NCI-H460 (cell line): ENCODE measurements around the gene PPP2R5D. TPM values are rescaled to one million over a fixed set of nuclear protein-coding genes. Genes with fewer than 3 reads are reported as not detected.

Experiments
- DNase-seq: peaks from one replicate; pipeline ENCODE4 v3.0.0-alpha.2; 2016; ENCODE audit warnings: low read depth; ENCODE audit errors: extremely low read depth
- total RNA-seq: library from RNA; depleted of rRNA; stranded (reverse); fragments of >200 nt; shearing (Covaris generic); gene quantifications from 2 replicates; pipeline ENCODE4 v1.2.3, GENCODE V29; 2014; rRNA removed

The PPP2R5D gene
- total RNA-seq, 1 experiment from 2014 or later: 34.8 TPM

- peak; percentile 90 for DNase-seq
These were observed 69.3 kb downstream of the PPP2R5D start, which contains the start of gene CUL7 for GRCh38 chr6:43053545-43054205. CUL7 (minus strand) TSS chr6:43053851; CDS start chr6:43052788, 1,063 bp downstream.

- no peak for DNase-seq
These were observed 70.0 kb downstream of the PPP2R5D start for GRCh38 chr6:43054206-43054943.

- no peak for DNase-seq
These were observed 71.6 kb downstream of the PPP2R5D start for GRCh38 chr6:43055966-43056365.

- no peak for DNase-seq
These were observed 74.2 kb downstream of the PPP2R5D start for GRCh38 chr6:43058531-43058930.

- DNase-seq: peak; percentile 97
These were observed 75.0 kb downstream of the PPP2R5D start, which contains the start of the genes KLC4 and MRPL2 for GRCh38 chr6:43059168-43060033. KLC4 (plus strand) TSS chr6:43059631; CDS start chr6:43061336, 1,705 bp downstream. MRPL2 (minus strand) TSS chr6:43059434; CDS start chr6:43059381, 53 bp downstream.

GRCh38 chr6:43060034-43060754 is 75.8 kb downstream of the PPP2R5D start:
- DNase-seq: no peak

GRCh38 chr6:43060755-43061633 is 76.6 kb downstream of the PPP2R5D start:
- no peak for DNase-seq

- DNase-seq: no peak
These were observed 77.5 kb downstream of the PPP2R5D start for GRCh38 chr6:43061861-43062260.

Other genes starting within 250 kb of the PPP2R5D start
- 20.6 and 23.0 TPM in 2 replicates for gene TBCC, start 238.5 kb upstream of the PPP2R5D start, total RNA-seq
- 7.1 and 7.3 TPM in 2 replicates for gene BICRAL, start 202.5 kb upstream of the PPP2R5D start, total RNA-seq
- gene RPL7L1, start 105.0 kb upstream of the PPP2R5D start, total RNA-seq: 156 and 159 TPM in 2 replicates
- gene PTCRA, start 68.5 kb upstream of the PPP2R5D start, total RNA-seq: not detected in 2 replicates
- gene CNPY3, start 55.1 kb upstream of the PPP2R5D start, total RNA-seq: 25.7 and 29.8 TPM in 2 replicates
- not detected in 2 replicates for gene GNMT, start 23.8 kb upstream of the PPP2R5D start, total RNA-seq
- 22.2 and 22.4 TPM in 2 replicates for gene PEX6, start 5.4 kb upstream of the PPP2R5D start, total RNA-seq
- gene MEA1, start 29.4 kb downstream of the PPP2R5D start, total RNA-seq: 38.0 and 45.9 TPM in 2 replicates
- gene KLHDC3, start 29.7 kb downstream of the PPP2R5D start, total RNA-seq: 30.6 and 32.4 TPM in 2 replicates
- 45.6 and 53.3 TPM in 2 replicates for gene RRP36, start 37.1 kb downstream of the PPP2R5D start, total RNA-seq
- gene CUL7, start 69.3 kb downstream of the PPP2R5D start, total RNA-seq: 7.0 and 8.2 TPM in 2 replicates
- 24.6 and 38.1 TPM in 2 replicates for gene MRPL2, start 74.9 kb downstream of the PPP2R5D start, total RNA-seq
- 9.6 and 10.1 TPM in 2 replicates for gene KLC4, start 75.1 kb downstream of the PPP2R5D start, total RNA-seq
- gene PTK7, start 91.7 kb downstream of the PPP2R5D start, total RNA-seq: 1.2 and 1.3 TPM in 2 replicates
- 16.4 and 21.1 TPM in 2 replicates for gene SRF, start 186.7 kb downstream of the PPP2R5D start, total RNA-seq
- 16.4 and 20.8 TPM in 2 replicates for gene CUL9, start 197.6 kb downstream of the PPP2R5D start, total RNA-seq
- 105 and 114 TPM in 2 replicates for gene DNPH1, start 244.9 kb downstream of the PPP2R5D start, total RNA-seq